Epithelial cell of esophagus (primary cell): ENCODE data around the gene CR1L.
"Not testable (repeated sequence)": the region's sequence is repeated elsewhere in the genome, so short reads cannot be mapped to it uniquely, and the experiment has no call there.

ENCODE experiments used
- DNase-seq: peaks from one replicate; pipeline ENCODE4 v3.0.0; 2010; ENCODE audit warnings: low read depth
- H3K4me3 ChIP-seq: 2 replicates; pipeline ENCODE4 v1.5.1; 2011; ENCODE audit warnings: mild to moderate bottlenecking, low read length, control low read depth
- TF ChIP-seq, protein P1 (sequence below): IDR thresholded peaks from 2 replicates; pipeline ENCODE4 v1.5.1; 2011; ENCODE audit warnings: low read depth, mild to moderate bottlenecking, low read length, control low read depth, inconsistent platforms; ENCODE audit not compliant: insufficient read depth; ENCODE audit errors: missing control alignments

Gene CR1L

DNA sequence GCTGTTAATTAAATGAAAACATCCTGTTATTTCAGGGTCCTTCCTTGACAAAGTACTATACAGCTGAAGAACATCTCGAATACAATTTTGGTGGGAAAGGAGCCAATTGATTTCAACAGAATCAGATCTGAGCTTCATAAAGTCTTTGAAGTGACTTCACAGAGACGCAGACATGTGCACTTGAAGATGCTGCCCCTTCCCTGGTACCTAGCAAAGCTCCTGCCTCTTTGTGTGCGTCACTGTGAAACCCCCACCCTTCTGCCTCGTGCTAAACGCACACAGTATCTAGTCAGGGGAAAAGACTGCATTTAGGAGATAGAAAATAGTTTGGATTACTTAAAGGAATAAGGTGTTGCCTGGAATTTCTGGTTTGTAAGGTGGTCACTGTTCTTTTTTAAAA, 5.6 kb upstream of the CR1L start:
- H3K4me3 ChIP-seq, DNase-seq: not testable (repeated sequence)

- TF ChIP-seq, protein P1, sequence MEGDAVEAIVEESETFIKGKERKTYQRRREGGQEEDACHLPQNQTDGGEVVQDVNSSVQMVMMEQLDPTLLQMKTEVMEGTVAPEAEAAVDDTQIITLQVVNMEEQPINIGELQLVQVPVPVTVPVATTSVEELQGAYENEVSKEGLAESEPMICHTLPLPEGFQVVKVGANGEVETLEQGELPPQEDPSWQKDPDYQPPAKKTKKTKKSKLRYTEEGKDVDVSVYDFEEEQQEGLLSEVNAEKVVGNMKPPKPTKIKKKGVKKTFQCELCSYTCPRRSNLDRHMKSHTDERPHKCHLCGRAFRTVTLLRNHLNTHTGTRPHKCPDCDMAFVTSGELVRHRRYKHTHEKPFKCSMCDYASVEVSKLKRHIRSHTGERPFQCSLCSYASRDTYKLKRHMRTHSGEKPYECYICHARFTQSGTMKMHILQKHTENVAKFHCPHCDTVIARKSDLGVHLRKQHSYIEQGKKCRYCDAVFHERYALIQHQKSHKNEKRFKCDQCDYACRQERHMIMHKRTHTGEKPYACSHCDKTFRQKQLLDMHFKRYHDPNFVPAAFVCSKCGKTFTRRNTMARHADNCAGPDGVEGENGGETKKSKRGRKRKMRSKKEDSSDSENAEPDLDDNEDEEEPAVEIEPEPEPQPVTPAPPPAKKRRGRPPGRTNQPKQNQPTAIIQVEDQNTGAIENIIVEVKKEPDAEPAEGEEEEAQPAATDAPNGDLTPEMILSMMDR: no peak
- DNase-seq: no peak
- peak overlapping the region; percentile 59 for H3K4me3 ChIP-seq
Measured at GRCh38 chr1:207644166-207644851, 624 bp upstream of the CR1L start.

GRCh38 chr1:207645635-207646081, 725 bp downstream of the CR1L start:
- H3K4me3 ChIP-seq: no peak overlapping the region
- TF ChIP-seq, protein P1: no peak
- no peak for DNase-seq

GRCh38 chr1:207646171-207646570, 1.2 kb downstream of the CR1L start:
- no peak overlapping the region for H3K4me3 ChIP-seq
- TF ChIP-seq, protein P1: no peak
- no peak for DNase-seq

DNA sequence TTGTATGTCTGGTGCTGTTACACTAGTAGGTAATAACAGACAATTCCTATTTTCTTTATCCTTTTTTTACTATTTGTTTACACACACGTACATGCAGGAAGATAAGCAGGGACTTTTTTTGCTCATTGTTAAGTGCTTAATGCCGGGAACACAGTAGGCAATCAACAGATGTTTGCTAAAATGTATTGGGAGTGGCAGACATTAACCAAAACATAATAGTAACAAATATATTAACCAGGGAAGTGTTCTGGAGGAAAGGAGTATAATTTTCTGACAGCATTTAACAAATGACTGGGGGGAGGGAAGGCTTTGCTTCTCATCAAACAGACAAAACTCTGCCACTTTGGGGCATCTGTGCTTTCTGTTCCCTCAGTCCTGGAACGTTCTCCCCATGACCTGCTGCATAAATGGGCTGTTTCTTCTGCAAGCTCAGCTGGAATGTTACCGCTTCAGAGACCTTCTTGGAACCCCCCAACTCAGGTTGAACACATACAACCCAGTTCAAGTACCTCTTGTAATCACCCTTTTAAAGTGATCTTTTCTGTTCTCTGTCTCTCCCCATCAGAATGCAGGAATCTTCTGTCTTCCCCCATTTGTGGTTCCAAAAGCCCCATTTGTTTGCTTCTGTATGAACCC, 2.1 kb downstream of the CR1L start:
- TF ChIP-seq, protein P1: no peak
- no peak for DNase-seq

GRCh38 chr1:207647671-207648333, 2.9 kb downstream of the CR1L start:
- TF ChIP-seq, protein P1: no peak
- DNase-seq: no peak
- no peak overlapping the region for H3K4me3 ChIP-seq

More for the DNA sequence above, 2.1 kb downstream of the CR1L start:
- H3K4me3 ChIP-seq: no peak overlapping the region
